ENCODE results near the gene CRHR2. TPM values are rescaled to one million over a fixed set of nuclear protein-coding genes. Genes with fewer than 3 reads are reported as not detected.
A peak's percentile ranks its signal among the peaks of the same experiment; 100 is the strongest.

Gene CRHR2
- total and polyA plus RNA-seq, 8 donors, result not detected

GRCh38 chr7:30729642-30730041, 47.4 kb upstream of the CRHR2 start:
- no peak for TF ChIP-seq POLR2AphosphoS5 (IDR thresholded peaks at IDR 0.05)
- no peak for TF ChIP-seq CTCF (IDR thresholded peaks at IDR 0.05)
- no peak for TF ChIP-seq POLR2A (IDR thresholded peaks at IDR 0.05)
- no peak for TF ChIP-seq EP300 (IDR thresholded peaks at IDR 0.05)
- Histone ChIP-seq H3K36me3 (no peaks in the 10 kb centered on the region), H3K9me3 (no peaks in the 10 kb centered on the region), H3K4me1 (no peaks in the 10 kb centered on the region), H3K27me3 (peaks cover 0 to 10% (median 0%) of the 10 kb centered on the region in 3 donors), H3K27ac (no peak overlapping the region), H3K4me3 (no peak overlapping the region)
- WGBS, 5 donors, result 52 to 76% (median 65%) methylated on average over 2 of the region's 2 CpGs
- DNase-seq, result no peak
- intact Hi-C loops (cut with DNase I; ENCODE audit: low total_unique reads), result no loop called here

GRCh38 chr7:30728591-30729100, 46.4 kb upstream of the CRHR2 start:
- WGBS, 5 donors, result 62 to 70% (median 66%) methylated on average over 6 of the region's 6 CpGs
- Histone ChIP-seq H3K27me3 (peaks cover 0 to 10% (median 0%) of the 10 kb centered on the region in 3 donors), H3K9me3 (no peaks in the 10 kb centered on the region), H3K36me3 (no peaks in the 10 kb centered on the region), H3K4me3 (no peak overlapping the region), H3K27ac (no peak overlapping the region), H3K4me1 (no peaks in the 10 kb centered on the region)
- intact Hi-C loops (cut with DNase I; ENCODE audit: low total_unique reads), result no loop called here
- DNase-seq, result no peak
- no peak for TF ChIP-seq POLR2AphosphoS5 (IDR thresholded peaks at IDR 0.05)

- 46 to 58% (median 57%) methylated on average over 8 of the region's 8 CpGs for WGBS, 5 donors
- no peaks in the 10 kb centered on the region for H3K4me1 ChIP-seq
Measured at GRCh38 chr7:30727061-30727945, 45.0 kb upstream of the CRHR2 start.

GRCh38 chr7:30726296-30727006, 44.2 kb upstream of the CRHR2 start:
- Histone ChIP-seq H3K27me3 (peaks cover 0 to 10% (median 0%) of the 10 kb centered on the region in 3 donors), H3K4me3 (peak overlapping the region in 2 of 4 donors; percentile 1 to 8), H3K4me1 (no peaks in the 10 kb centered on the region), H3K27ac (peak overlapping the region in 1 of 5 donors; percentile 8), H3K36me3 (no peaks in the 10 kb centered on the region), H3K9me3 (no peaks in the 10 kb centered on the region)
- TF ChIP-seq POLR2AphosphoS5 (IDR thresholded peaks at IDR 0.05), result no peak
- no peak for TF ChIP-seq POLR2A (IDR thresholded peaks at IDR 0.05)
- TF ChIP-seq CTCF (IDR thresholded peaks at IDR 0.05), result no peak
- TF ChIP-seq EP300 (IDR thresholded peaks at IDR 0.05), result no peak
- no peak for DNase-seq
- intact Hi-C loops (cut with DNase I; ENCODE audit: low total_unique reads), result no loop called here
- WGBS, 5 donors, result 95 to 99% (median 97%) methylated on average over 6 to 7 of the region's 7 CpGs

More at GRCh38 chr7:30727061-30727945, 45.0 kb upstream of the CRHR2 start:
- TF ChIP-seq EP300 (IDR thresholded peaks at IDR 0.05) (no peak), POLR2A (IDR thresholded peaks at IDR 0.05) (no peak), POLR2AphosphoS5 (IDR thresholded peaks at IDR 0.05) (no peak), CTCF (IDR thresholded peaks at IDR 0.05) (no peak)
- H3K27ac ChIP-seq, result peak overlapping the region in 1 of 5 donors; percentile 8
- no peaks in the 10 kb centered on the region for H3K9me3 ChIP-seq
- intact Hi-C loops (cut with DNase I; ENCODE audit: low total_unique reads), result no loop called here
- no peaks in the 10 kb centered on the region for H3K36me3 ChIP-seq
- peak in 1 of 2 donors; percentile 52 for DNase-seq
- H3K4me3 ChIP-seq, result peak overlapping the region in 2 of 4 donors; percentile 1 to 8
- H3K27me3 ChIP-seq, result peaks cover 0 to 10% (median 0%) of the 10 kb centered on the region in 3 donors
